Measurements from ENCODE around the gene ZNF629. TPM values are rescaled to one million over a fixed set of nuclear protein-coding genes. Genes with fewer than 3 reads are reported as not detected.

ZNF629 gene
- total and polyA plus RNA-seq, 2 experiments from 2014 or later = 5.0 to 12.2 TPM

- peak overlapping the region; percentile 99 for H3K4me2 ChIP-seq (ENCODE audit: unreplicated experiment)
- TF ChIP-seq EZH2 (IDR thresholded peaks at IDR 0.05; ENCODE audit: insufficient read depth, poor library complexity, severe bottlenecking) (no peak), EZH2phosphoT487 (IDR thresholded peaks at IDR 0.05; ENCODE audit: insufficient read depth, low read depth) (no peak)
- WGBS, 2 experiments (ENCODE audit: low coverage in 1 of 2, low lambda C conversion rate in 2 of 2, missing lambda C conversion rate in 2 of 2) = 2 to 3% methylated on average over 15 of the region's 15 CpGs
- peak overlapping the region; percentile 79 for H3K4me3 ChIP-seq
- no peak for DNase-seq
- 0 out of 2 replicates have a peak, but pooled peaks cover 14% of the 10 kb centered on the region for H3K79me2 ChIP-seq (ENCODE audit: insufficient read depth)
- peaks cover 12% of the 10 kb centered on the region; the same call in 1 of the 2 replicates for H3K4me1 ChIP-seq (ENCODE audit: insufficient read depth)
- peak overlapping the region; percentile 74 for H3K27ac ChIP-seq
- no peaks in the 10 kb centered on the region for H4K20me1 ChIP-seq (ENCODE audit: insufficient read depth)
- no peaks in the 10 kb centered on the region for H3K9me3 ChIP-seq (ENCODE audit: low read depth)
- H3K9ac ChIP-seq = peak overlapping the region; percentile 93
- H3K9me2 ChIP-seq (ENCODE audit: insufficient read depth) = no peaks in the 10 kb centered on the region
- H3K27me3 ChIP-seq (replicated peaks; ENCODE audit: insufficient read depth) = no peaks in the 10 kb centered on the region
- H2AFZ ChIP-seq = peak overlapping the region; percentile 67
- H3K36me3 ChIP-seq (ENCODE audit: low read depth) = peaks cover 9% of the 10 kb centered on the region; the same call in 1 of the 2 replicates
- peaks cover 22% of the 10 kb centered on the region; the same call in 1 of the 2 replicates for H3F3A ChIP-seq (ENCODE audit: insufficient read depth)
- in situ Hi-C loops (cut with MboI) = no loop called here
Measured at GRCh38 chr16:30775131-30775391, 11.9 kb downstream of the ZNF629 start.

DNA sequence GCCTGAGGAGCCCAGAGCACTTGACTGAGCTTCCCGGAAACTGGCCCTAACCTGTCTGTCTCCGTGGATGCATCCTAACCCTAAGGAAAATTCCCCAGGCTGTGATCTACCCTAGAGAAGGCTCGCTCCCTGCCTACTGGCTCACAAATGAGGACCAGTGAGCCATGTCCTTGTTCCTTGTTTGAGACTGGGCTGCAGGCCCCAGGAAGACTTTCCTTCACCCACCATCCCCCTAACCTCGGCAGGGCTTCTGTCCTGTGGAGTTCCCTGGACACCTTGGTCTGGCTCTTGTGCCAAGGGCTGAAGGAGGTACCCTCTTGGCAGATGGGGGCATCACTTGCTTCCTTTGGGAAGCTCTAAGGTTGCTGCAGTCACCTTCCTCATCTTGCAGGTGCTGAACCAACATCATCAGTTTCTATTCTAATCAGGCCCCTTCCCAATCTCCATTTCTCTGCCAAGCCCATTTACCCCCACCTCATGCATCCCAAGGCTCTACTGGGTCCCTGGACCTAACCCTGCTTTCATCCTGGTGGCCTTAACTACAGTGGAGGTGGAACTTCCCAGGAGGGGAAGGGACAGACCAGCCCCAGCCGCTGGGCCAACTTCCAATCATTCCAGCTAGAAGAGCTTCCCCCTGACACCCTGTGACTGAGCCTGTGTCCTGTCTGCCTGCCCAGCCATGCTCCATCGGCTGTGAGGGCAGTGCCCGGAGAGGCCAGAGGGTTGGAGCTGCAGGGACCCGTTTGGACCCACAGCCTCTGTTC lies 12.5 kb downstream of the ZNF629 start:
- peaks cover 22% of the 10 kb centered on the region; the same call in 1 of the 2 replicates for H3F3A ChIP-seq (ENCODE audit: insufficient read depth)
- no peaks in the 10 kb centered on the region for H3K27me3 ChIP-seq (replicated peaks; ENCODE audit: insufficient read depth)
- peak overlapping the region; percentile 67 for H2AFZ ChIP-seq
- 44 to 49% methylated on average over 8 of the region's 8 CpGs for WGBS, 2 experiments (ENCODE audit: low coverage in 1 of 2, low lambda C conversion rate in 2 of 2, missing lambda C conversion rate in 2 of 2)
- H3K4me1 ChIP-seq (ENCODE audit: insufficient read depth) = peaks cover 12% of the 10 kb centered on the region; the same call in 1 of the 2 replicates
- peaks cover 12% of the 10 kb centered on the region; the same call in 1 of the 2 replicates for H3K36me3 ChIP-seq (ENCODE audit: low read depth)
- H4K20me1 ChIP-seq (ENCODE audit: insufficient read depth) = no peaks in the 10 kb centered on the region
- peak overlapping the region; percentile 79 for H3K4me3 ChIP-seq
- peak overlapping the region; percentile 74 for H3K27ac ChIP-seq
- peak overlapping the region; percentile 99 for H3K4me2 ChIP-seq (ENCODE audit: unreplicated experiment)
- no peak for TF ChIP-seq EZH2phosphoT487 (IDR thresholded peaks at IDR 0.05; ENCODE audit: insufficient read depth, low read depth)
- no peak for TF ChIP-seq EZH2 (IDR thresholded peaks at IDR 0.05; ENCODE audit: insufficient read depth, poor library complexity, severe bottlenecking)
- H3K9me2 ChIP-seq (ENCODE audit: insufficient read depth) = no peaks in the 10 kb centered on the region
- in situ Hi-C loops (cut with MboI) = no loop called here
- peak overlapping the region; percentile 93 for H3K9ac ChIP-seq
- DNase-seq = peak; percentile 48
- 0 out of 2 replicates have a peak, but pooled peaks cover 14% of the 10 kb centered on the region for H3K79me2 ChIP-seq (ENCODE audit: insufficient read depth)
- H3K9me3 ChIP-seq (ENCODE audit: low read depth) = no peaks in the 10 kb centered on the region

- no peak overlapping the region for H2AFZ ChIP-seq
- H3K36me3 ChIP-seq (ENCODE audit: low read depth) = peaks cover 15% of the 10 kb centered on the region; the same call in 1 of the 2 replicates
- 91 to 93% methylated on average over 14 of the region's 14 CpGs for WGBS, 2 experiments (ENCODE audit: low coverage in 1 of 2, low lambda C conversion rate in 2 of 2, missing lambda C conversion rate in 2 of 2)
- H3K4me3 ChIP-seq = no peak overlapping the region
- H4K20me1 ChIP-seq (ENCODE audit: insufficient read depth) = no peaks in the 10 kb centered on the region
- TF ChIP-seq EZH2phosphoT487 (IDR thresholded peaks at IDR 0.05; ENCODE audit: insufficient read depth, low read depth) (no peak), EZH2 (IDR thresholded peaks at IDR 0.05; ENCODE audit: insufficient read depth, poor library complexity, severe bottlenecking) (no peak)
- H3K27ac ChIP-seq = no peak overlapping the region
- in situ Hi-C loops (cut with MboI) = no loop called here
- no peaks in the 10 kb centered on the region for H3K9me2 ChIP-seq (ENCODE audit: insufficient read depth)
- 0 out of 2 replicates have a peak, but pooled peaks cover 14% of the 10 kb centered on the region for H3K79me2 ChIP-seq (ENCODE audit: insufficient read depth)
- peaks cover 22% of the 10 kb centered on the region; the same call in 1 of the 2 replicates for H3F3A ChIP-seq (ENCODE audit: insufficient read depth)
- peaks cover 12% of the 10 kb centered on the region; the same call in 1 of the 2 replicates for H3K4me1 ChIP-seq (ENCODE audit: insufficient read depth)
- no peak for DNase-seq
- no peak overlapping the region for H3K9ac ChIP-seq
- no peaks in the 10 kb centered on the region for H3K27me3 ChIP-seq (replicated peaks; ENCODE audit: insufficient read depth)
- no peak overlapping the region for H3K4me2 ChIP-seq (ENCODE audit: unreplicated experiment)
- H3K9me3 ChIP-seq (ENCODE audit: low read depth) = no peaks in the 10 kb centered on the region
Measured at GRCh38 chr16:30773826-30774225, 13.2 kb downstream of the ZNF629 start.

- 91 to 93% methylated on average over 14 of the region's 14 CpGs for WGBS, 2 experiments (ENCODE audit: low coverage in 1 of 2, low lambda C conversion rate in 2 of 2, missing lambda C conversion rate in 2 of 2)
- in situ Hi-C loops (cut with MboI) = no loop called here
- Histone ChIP-seq H3F3A (ENCODE audit: insufficient read depth) (peaks cover 17% of the 10 kb centered on the region; the same call in 1 of the 2 replicates), H3K9me2 (ENCODE audit: insufficient read depth) (no peaks in the 10 kb centered on the region), H3K9ac (no peak overlapping the region), H3K36me3 (ENCODE audit: low read depth) (peaks cover 28% of the 10 kb centered on the region; the same call in 1 of the 2 replicates), H3K27ac (no peak overlapping the region), H3K27me3 (replicated peaks; ENCODE audit: insufficient read depth) (no peaks in the 10 kb centered on the region), H3K4me1 (ENCODE audit: insufficient read depth) (peaks cover 12% of the 10 kb centered on the region; the same call in 1 of the 2 replicates), H3K9me3 (ENCODE audit: low read depth) (no peaks in the 10 kb centered on the region), H3K4me2 (ENCODE audit: unreplicated experiment) (no peak overlapping the region), H3K79me2 (ENCODE audit: insufficient read depth) (peaks cover 20% of the 10 kb centered on the region), H4K20me1 (ENCODE audit: insufficient read depth) (no peaks in the 10 kb centered on the region), H2AFZ (no peak overlapping the region), H3K4me3 (no peak overlapping the region)
- no peak for TF ChIP-seq EZH2 (IDR thresholded peaks at IDR 0.05; ENCODE audit: insufficient read depth, poor library complexity, severe bottlenecking)
- TF ChIP-seq EZH2phosphoT487 (IDR thresholded peaks at IDR 0.05; ENCODE audit: insufficient read depth, low read depth) = no peak
- DNase-seq = no peak
Measured at GRCh38 chr16:30771726-30772125, 15.3 kb downstream of the ZNF629 start.
